WERI-Rb-1 (cell line): ENCODE results near the gene CIPC.

Experiments used
- DNase-seq: peaks from one replicate; pipeline ENCODE4 v3.0.0-alpha.2; 2020
- H3K27ac ChIP-seq: fragments of 250-450 bp; sonication (Bioruptor Pico); 2 replicates; pipeline ENCODE4 v1.5.1; 2020; ENCODE audit warnings: mild to moderate bottlenecking, moderate library complexity
- H3K27me3 ChIP-seq: fragments of 250-450 bp; sonication (Bioruptor Pico); 2 replicates; pipeline ENCODE4 v1.5.1; 2021; ENCODE audit warnings: mild to moderate bottlenecking, low read depth, moderate library complexity; ENCODE audit not compliant: insufficient read depth, severe bottlenecking
- H3K36me3 ChIP-seq: fragments of 250-450 bp; sonication (Bioruptor Pico); 2 replicates; pipeline ENCODE4 v1.5.1; 2020; ENCODE audit warnings: mild to moderate bottlenecking, moderate library complexity
- H3K4me3 ChIP-seq: 2 replicates; pipeline ENCODE4 v1.5.1; 2011; ENCODE audit warnings: low read depth, mild to moderate bottlenecking, control low read depth, low read length
- H3K9me3 ChIP-seq: fragments of 250-450 bp; sonication (Bioruptor Pico); 2 replicates; pipeline ENCODE4 v1.5.1; 2021; ENCODE audit warnings: mild to moderate bottlenecking, moderate library complexity; ENCODE audit not compliant: severe bottlenecking
- CTCF ChIP-seq: IDR thresholded peaks from 2 replicates; pipeline ENCODE4 v1.5.1; 2011; ENCODE audit warnings: low read depth, mild to moderate bottlenecking, control low read depth, inconsistent platforms, low read length

The CIPC gene

DNA sequence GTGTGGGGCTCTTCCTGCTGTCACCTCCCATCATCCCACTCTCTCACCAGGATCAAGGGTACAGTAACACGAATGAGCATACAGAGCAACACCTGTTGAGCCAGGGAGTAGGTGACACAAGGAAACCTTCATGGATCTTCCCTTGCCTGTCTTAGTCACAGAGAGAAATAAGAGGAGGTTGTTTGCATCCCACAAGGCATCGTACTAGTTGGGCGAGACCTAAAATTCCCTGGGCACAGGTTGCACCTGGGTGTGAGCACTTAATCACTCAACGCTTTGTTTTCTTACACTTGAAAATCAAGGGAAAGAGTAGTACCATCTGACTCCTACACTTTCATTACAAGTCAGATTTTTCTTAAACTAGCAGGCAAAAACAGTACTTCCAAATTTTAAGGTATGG lies 16.6 kb downstream of the CIPC start:
- H3K27me3 ChIP-seq = no peaks in the 10 kb centered on the region
- H3K27ac ChIP-seq = no peak overlapping the region
- no peak for TF ChIP-seq CTCF
- DNase-seq = no peak
- peaks cover 32% of the 10 kb centered on the region for H3K36me3 ChIP-seq
- H3K4me3 ChIP-seq = no peak overlapping the region
- no peaks in the 10 kb centered on the region for H3K9me3 ChIP-seq

- TF ChIP-seq CTCF = no peak
- Histone ChIP-seq H3K4me3 (no peak overlapping the region), H3K27ac (no peak overlapping the region), H3K27me3 (no peaks in the 10 kb centered on the region), H3K36me3 (peaks cover 20% of the 10 kb centered on the region), H3K9me3 (no peaks in the 10 kb centered on the region)
- no peak for DNase-seq
Observed at GRCh38 chr14:77116172-77116817, 18.2 kb downstream of the CIPC start.

DNA sequence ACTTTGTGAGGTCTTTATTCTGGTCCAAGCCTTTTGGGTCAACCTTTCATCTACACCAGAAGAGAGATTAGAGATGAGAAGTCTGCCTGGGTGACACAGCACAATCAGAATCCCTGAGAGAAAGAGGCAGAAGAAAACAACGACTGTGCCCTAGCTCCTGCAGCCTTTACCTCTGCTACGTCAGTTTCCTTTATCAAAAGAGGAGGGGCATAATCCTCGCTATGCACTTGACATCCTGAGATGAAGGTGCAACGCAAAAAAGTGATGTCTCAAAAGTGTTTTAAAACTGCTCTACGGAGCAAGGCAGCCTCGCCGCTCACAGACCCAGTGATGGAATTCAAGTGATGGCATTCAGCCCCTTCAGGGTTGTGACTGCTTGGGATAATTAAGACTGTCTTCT lies 21.8 kb downstream of the CIPC start:
- peaks cover 1% of the 10 kb centered on the region for H3K36me3 ChIP-seq
- H3K4me3 ChIP-seq = no peak overlapping the region
- no peak for TF ChIP-seq CTCF
- H3K9me3 ChIP-seq = no peaks in the 10 kb centered on the region
- DNase-seq = no peak
- H3K27ac ChIP-seq = no peak overlapping the region
- H3K27me3 ChIP-seq = no peaks in the 10 kb centered on the region

DNA sequence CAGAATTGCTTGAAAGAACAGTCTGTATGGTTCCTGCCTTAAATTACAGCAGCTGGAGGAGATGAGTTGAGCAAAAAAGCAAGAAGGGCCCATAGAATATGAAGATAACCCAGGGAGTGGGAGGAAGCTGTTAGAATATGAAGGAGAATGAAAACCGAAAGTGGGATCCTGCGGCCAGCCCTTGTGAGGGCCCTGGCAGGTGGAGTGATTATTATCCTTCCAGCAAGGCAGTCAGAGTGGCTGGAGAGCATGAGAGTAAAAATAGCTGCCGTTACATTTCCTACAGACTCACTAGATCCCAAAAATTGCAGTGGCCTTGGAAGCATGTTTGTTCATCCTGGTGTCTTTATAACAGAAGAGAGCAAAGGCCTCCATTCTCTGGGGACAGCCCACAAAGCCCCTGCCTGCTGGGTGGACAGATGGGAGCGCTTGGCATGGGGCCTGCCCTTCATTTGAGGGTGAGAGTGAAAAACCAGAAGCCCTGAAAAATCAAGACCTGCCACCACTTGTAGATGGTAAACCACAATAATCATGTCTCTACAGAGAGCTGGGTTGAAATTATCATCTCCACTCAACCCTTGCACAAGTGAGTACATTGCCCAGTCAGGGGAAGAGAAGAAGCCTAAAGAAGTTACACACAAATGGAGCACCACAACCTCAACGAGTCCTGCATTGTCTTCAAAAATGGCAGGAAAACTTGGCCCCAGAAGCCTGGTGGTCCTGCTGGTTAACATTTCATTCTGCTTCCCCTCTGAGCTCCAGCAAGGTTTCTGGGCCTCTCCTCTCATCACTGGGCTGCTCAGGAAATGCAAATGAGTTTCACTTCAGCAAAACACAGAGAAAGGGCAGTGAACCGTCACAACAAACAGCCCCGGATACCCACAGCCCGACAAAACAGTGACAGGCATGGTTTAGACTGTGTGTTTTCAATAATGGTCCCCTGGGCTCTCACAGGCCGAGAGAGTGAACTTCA lies 23.0 kb downstream of the CIPC start:
- H3K27me3 ChIP-seq = no peaks in the 10 kb centered on the region
- no peak overlapping the region for H3K27ac ChIP-seq
- H3K36me3 ChIP-seq = no peaks in the 10 kb centered on the region; the same call in 1 of the 2 replicates
- no peak for DNase-seq
- H3K9me3 ChIP-seq = no peaks in the 10 kb centered on the region
- H3K4me3 ChIP-seq = no peak overlapping the region
- TF ChIP-seq CTCF = no peak

DNA sequence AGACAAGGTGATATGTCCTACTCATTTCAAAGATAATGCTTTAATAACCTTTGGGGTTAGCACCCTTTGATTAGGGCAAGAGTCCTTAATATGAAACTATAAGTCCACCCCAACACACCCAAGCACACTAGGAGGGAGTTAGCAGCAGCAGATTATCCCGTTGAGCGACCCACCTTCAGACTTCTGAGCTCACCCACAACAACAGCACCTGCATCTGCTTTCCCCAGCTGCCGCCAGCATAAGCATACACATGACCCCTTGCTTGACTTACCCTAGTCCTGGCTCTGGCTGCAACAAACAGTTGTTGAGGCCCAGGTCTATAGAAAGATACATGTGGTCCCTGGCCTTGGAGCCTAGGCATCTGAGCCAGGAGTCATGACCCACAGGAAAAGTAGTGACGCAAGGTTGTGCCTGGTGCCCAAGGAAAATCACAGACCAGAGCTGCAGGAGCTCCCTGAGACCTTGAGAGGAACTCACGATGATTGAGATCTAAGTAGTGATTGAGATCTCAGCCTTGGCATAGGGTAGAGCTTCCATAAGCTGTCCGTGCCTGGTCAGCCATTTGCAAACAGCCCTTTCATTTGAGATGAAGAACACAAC lies 24.6 kb downstream of the CIPC start:
- no peaks in the 10 kb centered on the region for H3K27me3 ChIP-seq
- DNase-seq = peak; percentile 35
- no peak overlapping the region for H3K4me3 ChIP-seq
- TF ChIP-seq CTCF = no peak
- peak overlapping the region; percentile 9; the same call in 1 of the 2 replicates for H3K27ac ChIP-seq
- H3K36me3 ChIP-seq = no peaks in the 10 kb centered on the region
- H3K9me3 ChIP-seq = no peaks in the 10 kb centered on the region
